ENCODE data around the gene DLL3.

Gene DLL3

GRCh38 chr19:39497996-39498797 lies 550 bp upstream of the DLL3 start:
- peak; percentile 68 for DNase-seq (ENCODE audit: extremely low read depth, insufficient read length)
- no peaks in the 10 kb centered on the region; the same call in 1 of the 2 replicates for H3K27me3 ChIP-seq (replicated peaks; ENCODE audit: control insufficient read depth, insufficient read depth, low read length)

DNA sequence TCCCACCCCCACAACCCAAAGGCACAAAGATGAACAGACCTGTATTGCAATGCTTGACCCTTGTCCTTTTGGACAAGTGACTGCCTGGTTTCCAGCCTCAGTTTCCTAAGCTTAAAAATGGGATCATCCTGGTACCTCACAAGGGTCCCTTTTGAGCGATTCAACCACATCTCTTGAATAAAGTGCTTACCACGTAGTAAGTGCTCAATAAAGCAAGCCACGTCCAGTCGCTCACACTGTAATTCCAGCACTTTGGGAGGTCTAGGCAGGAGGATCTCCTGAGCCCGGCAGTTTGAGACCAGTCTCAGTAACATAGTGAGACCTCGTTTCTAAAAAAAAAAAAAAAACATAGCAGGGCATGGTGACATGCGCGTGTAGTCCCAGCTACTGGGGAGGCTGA lies 1.2 kb downstream of the DLL3 start:
- TF ChIP-seq CTCF (IDR thresholded peaks at IDR 0.05; ENCODE audit: insufficient read depth, low read length, poor library complexity, severe bottlenecking): no peak
- H3K4me3 ChIP-seq (replicated peaks; ENCODE audit: low read depth, low read length): no peak overlapping the region
- H3K36me3 ChIP-seq (ENCODE audit: control insufficient read depth, insufficient read depth, low read length): no peaks in the 10 kb centered on the region
- no peaks in the 10 kb centered on the region; the same call in 1 of the 2 replicates for H3K27me3 ChIP-seq (replicated peaks; ENCODE audit: control insufficient read depth, insufficient read depth, low read length)
- no peak for DNase-seq (ENCODE audit: extremely low read depth, insufficient read length)

More at GRCh38 chr19:39497996-39498797, 550 bp upstream of the DLL3 start:
- peak; percentile 40 for TF ChIP-seq CTCF (IDR thresholded peaks at IDR 0.05; ENCODE audit: insufficient read depth, low read length, poor library complexity, severe bottlenecking)
- H3K36me3 ChIP-seq (ENCODE audit: control insufficient read depth, insufficient read depth, low read length): no peaks in the 10 kb centered on the region
- H3K4me3 ChIP-seq (replicated peaks; ENCODE audit: low read depth, low read length): peak overlapping the region; percentile 9; the same call in 1 of the 2 replicates

- Histone ChIP-seq H3K27me3 (replicated peaks; ENCODE audit: control insufficient read depth, insufficient read depth, low read length) (no peaks in the 10 kb centered on the region; the same call in 1 of the 2 replicates), H3K4me3 (replicated peaks; ENCODE audit: low read depth, low read length) (no peak overlapping the region)
Observed at GRCh38 chr19:39500543-39500942, 1.8 kb downstream of the DLL3 start.

GRCh38 chr19:39501340-39501739 lies 2.6 kb downstream of the DLL3 start:
- TF ChIP-seq CTCF (IDR thresholded peaks at IDR 0.05; ENCODE audit: insufficient read depth, low read length, poor library complexity, severe bottlenecking): no peak
- DNase-seq (ENCODE audit: extremely low read depth, insufficient read length): no peak
- H3K4me3 ChIP-seq (replicated peaks; ENCODE audit: low read depth, low read length): no peak overlapping the region
- H3K27me3 ChIP-seq (replicated peaks; ENCODE audit: control insufficient read depth, insufficient read depth, low read length): no peaks in the 10 kb centered on the region; the same call in 1 of the 2 replicates
- H3K36me3 ChIP-seq (ENCODE audit: control insufficient read depth, insufficient read depth, low read length): no peaks in the 10 kb centered on the region

More at GRCh38 chr19:39500543-39500942, 1.8 kb downstream of the DLL3 start:
- DNase-seq (ENCODE audit: extremely low read depth, insufficient read length): no peak
- no peak for TF ChIP-seq CTCF (IDR thresholded peaks at IDR 0.05; ENCODE audit: insufficient read depth, low read length, poor library complexity, severe bottlenecking)
- H3K36me3 ChIP-seq (ENCODE audit: control insufficient read depth, insufficient read depth, low read length): no peaks in the 10 kb centered on the region

DNA sequence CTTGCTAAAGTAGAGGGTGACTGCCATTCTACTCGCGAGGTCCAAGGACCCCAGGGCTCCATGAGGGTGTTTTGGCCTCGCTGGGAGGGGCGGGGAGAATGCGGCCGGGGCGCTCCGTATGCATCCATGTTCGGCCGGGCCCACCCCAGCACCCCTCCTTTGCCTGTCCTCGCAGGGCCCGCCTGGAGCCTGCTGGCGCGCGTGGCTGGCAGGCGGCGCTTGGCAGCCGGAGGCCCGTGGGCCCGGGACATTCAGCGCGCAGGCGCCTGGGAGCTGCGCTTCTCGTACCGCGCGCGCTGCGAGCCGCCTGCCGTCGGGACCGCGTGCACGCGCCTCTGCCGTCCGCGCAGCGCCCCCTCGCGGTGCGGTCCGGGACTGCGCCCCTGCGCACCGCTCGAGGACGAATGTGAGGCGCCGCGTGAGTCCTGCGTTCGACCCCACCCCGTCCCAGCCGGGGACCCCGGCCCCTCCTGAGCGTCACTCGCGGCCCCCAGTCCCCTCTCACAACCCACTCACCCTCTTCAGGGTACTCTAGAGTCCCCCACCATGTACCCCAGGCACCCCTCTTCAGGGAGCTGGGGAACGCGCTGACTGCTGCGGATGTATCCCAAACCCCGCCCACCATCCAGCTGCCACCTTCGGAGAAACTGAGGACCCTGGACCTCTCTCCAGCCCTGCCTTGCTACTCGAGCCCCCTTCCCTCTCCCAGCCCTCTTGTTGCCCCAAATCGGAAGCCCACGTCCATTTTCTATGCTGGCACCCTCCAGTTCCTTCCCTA lies 4.1 kb downstream of the DLL3 start:
- peak; percentile 89 for DNase-seq (ENCODE audit: extremely low read depth, insufficient read length)
- Histone ChIP-seq H3K27me3 (replicated peaks; ENCODE audit: control insufficient read depth, insufficient read depth, low read length) (no peaks in the 10 kb centered on the region; the same call in 1 of the 2 replicates), H3K4me3 (replicated peaks; ENCODE audit: low read depth, low read length) (no peak overlapping the region), H3K36me3 (ENCODE audit: control insufficient read depth, insufficient read depth, low read length) (no peaks in the 10 kb centered on the region)
- TF ChIP-seq CTCF (IDR thresholded peaks at IDR 0.05; ENCODE audit: insufficient read depth, low read length, poor library complexity, severe bottlenecking): peak; percentile 61
